Fibroblast of mammary gland (primary cell): ENCODE measurements around the gene GYPB.
"Not testable (repeated sequence)": the region's sequence is repeated elsewhere in the genome, so short reads cannot be mapped to it uniquely, and the experiment has no call there.

Experiments
- DNase-seq: peaks from one replicate; pipeline ENCODE4 v3.0.0-alpha.2; 2010; ENCODE audit warnings: low read depth
- H3K4me3 ChIP-seq: 2 replicates; pipeline ENCODE4 v1.5.1; 2011; ENCODE audit warnings: low read depth, mild to moderate bottlenecking, low read length, moderate library complexity; ENCODE audit not compliant: control insufficient read depth
- TF ChIP-seq, protein P1 (sequence below): conservative IDR thresholded peaks from 2 replicates; pipeline ENCODE4 v1.5.1; 2011; ENCODE audit warnings: low read depth, low read length, inconsistent platforms; ENCODE audit not compliant: control insufficient read depth, insufficient read depth

GYPB gene

DNA sequence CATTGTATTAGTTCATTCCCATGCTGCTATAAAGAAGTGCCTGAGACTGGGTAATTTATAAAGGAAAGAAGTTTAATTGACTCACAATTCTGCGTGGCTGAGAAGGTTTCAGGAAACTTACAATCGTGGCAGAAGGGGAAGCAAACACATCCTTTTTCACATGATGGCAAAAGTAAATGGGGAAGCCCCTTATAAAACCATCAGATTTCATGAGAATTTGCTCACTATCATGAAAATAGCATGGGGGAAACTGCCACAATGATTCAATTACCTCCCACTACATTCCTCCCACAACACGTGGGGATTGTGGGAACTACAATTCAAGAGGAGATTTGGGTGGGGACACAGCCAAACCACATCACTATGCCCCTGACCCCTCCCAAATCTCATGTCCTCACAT is 28.5 kb downstream of the GYPB start:
- not testable (repeated sequence) for H3K4me3 ChIP-seq, DNase-seq

DNA sequence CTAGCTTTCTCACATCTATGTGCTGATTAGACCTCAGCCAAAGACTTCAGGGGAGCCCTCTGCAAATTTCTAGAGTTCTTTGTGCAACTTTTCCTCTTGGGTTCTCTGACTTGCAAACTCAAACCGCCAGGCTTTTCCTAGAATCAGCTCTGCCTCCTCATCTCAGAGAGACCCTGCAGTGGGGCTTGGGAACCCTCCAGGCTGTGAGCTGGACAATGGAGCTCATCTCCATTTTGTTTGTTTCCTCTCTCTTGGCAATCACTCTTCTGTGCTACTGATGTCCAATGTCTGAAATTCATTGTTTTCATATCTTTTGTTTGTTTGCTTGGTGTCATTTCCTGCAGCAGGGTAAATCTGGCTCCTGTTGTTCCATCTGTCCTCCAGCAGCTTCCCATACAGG is 33.0 kb downstream of the GYPB start:
- no peak overlapping the region for H3K4me3 ChIP-seq
- TF ChIP-seq, protein P1, sequence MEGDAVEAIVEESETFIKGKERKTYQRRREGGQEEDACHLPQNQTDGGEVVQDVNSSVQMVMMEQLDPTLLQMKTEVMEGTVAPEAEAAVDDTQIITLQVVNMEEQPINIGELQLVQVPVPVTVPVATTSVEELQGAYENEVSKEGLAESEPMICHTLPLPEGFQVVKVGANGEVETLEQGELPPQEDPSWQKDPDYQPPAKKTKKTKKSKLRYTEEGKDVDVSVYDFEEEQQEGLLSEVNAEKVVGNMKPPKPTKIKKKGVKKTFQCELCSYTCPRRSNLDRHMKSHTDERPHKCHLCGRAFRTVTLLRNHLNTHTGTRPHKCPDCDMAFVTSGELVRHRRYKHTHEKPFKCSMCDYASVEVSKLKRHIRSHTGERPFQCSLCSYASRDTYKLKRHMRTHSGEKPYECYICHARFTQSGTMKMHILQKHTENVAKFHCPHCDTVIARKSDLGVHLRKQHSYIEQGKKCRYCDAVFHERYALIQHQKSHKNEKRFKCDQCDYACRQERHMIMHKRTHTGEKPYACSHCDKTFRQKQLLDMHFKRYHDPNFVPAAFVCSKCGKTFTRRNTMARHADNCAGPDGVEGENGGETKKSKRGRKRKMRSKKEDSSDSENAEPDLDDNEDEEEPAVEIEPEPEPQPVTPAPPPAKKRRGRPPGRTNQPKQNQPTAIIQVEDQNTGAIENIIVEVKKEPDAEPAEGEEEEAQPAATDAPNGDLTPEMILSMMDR: no peak
- no peak for DNase-seq

DNA sequence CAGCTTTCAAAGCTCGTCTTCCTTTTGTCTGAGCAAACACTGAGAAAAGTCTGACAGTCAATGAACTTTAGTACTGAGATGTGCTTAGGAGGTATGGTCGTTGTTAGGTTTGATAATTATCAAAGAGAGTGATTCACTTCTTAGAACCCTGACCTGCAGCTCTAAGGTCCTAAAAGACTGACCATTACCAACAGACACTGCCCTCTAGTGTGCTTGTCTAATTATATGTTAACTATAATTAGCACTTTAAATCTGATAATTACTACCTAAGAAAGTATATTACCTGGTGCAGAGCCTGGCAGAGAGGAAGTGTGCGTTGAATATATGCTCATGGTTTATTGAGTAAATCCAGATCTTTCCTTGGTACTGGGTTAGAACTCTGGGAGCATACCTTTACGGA is 38.4 kb downstream of the GYPB start:
- TF ChIP-seq, protein P1: peak; percentile 8
- H3K4me3 ChIP-seq: not testable (repeated sequence)
- peak; percentile 31 for DNase-seq

DNA sequence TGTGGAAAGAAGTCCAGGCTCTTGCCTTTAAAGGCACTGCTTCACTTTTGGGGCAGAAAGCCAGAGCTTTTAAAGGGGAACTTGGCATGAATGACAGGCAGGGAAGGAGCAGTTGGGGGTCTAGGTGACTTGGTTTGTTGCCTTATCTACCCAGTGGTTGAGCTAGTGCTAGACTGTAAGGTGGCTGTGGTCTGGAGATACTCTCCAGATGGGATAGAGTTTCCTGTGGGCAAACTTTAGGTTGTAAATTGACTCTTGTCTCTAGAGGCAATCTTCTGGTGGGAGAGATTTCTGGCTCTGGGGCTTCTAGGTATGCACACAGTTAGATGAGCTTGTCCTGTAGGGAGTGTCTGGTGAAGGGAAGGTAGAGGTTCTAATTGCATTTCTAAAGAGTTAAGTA is 43.7 kb downstream of the GYPB start:
- not testable (repeated sequence) for H3K4me3 ChIP-seq, DNase-seq

DNA sequence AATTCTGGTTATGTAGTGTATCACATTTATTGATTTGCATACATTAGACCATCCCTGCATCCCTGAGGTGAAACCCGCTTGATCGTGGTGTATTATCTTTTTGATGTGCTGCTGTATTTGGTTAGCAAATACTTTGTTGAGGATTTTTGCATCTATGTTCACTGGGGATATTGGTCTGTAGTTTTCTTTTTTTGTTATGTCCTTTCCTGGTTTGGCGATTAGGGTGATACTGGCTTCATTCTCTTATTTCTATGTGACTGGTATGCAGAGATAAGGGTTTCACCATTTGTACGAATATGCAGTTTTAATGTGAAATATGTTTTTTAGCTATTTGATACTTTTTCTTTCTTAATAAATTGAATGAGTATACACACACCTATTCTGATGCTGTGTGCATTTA is 45.2 kb downstream of the GYPB start:
- H3K4me3 ChIP-seq, DNase-seq: not testable (repeated sequence)

DNA sequence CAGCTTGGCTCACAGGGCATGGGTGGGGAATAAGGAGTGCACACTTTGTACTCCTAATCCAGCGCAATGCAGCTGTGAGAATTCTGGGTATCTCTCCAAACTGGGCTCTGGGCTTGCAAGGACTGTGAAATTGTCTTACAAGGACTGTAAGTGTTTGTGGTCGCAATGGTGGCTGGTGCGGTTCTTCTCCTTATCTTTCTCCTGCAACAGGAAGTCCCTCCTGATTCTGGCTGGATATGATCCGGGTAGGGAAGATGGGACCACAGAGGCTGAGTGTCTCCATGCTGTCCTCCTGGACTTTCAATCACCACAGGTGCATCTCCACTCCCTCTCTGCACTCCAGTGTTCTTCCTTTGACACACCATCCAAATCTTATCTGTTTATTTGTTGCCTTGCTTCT is 58.1 kb downstream of the GYPB start:
- no peak for DNase-seq
- TF ChIP-seq, protein P1: no peak
- H3K4me3 ChIP-seq: no peak overlapping the region

DNA sequence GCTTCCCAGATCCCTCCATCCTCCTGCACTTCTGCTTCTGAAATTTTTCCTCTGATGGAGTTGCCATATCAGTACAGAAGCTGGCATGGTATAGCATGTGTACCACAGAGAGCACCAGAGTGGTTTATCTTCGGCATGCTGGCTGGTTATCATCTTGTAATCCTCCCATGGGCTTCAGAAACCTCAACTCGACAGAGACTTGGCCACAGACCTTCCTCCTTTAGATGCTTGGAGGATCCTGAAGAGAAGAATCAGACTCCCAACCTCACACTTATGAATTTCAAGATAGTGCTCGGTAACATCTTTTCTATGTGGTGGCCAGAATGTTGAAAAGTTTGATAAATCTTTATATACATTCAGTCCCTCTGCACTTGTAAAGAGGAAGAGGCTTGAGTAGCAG is 63.9 kb downstream of the GYPB start:
- DNase-seq, H3K4me3 ChIP-seq: not testable (repeated sequence)

DNA sequence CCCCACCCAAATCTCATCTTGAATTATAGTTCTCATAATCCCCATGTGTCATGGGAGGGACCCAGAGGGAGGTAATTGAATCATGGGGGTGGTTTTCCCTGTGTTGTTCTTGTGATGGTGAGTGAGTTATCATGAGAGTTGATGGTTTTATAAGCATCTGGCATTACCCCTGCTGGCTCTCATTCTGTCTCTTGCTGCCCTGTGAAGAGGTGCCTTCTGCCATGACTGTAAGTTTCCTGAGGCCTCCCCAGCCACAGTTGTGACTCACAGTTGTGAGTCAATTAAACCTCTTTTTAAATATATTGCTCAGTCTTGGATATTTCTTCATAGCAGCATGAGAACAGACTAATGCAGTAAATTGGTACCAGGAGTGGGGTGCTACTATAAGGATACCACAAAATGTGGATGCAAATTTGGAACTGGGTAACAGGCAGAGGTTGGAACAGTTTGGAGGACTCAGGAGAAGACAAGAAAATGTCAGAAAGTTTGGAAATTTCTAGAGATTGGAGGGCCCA is 67.7 kb downstream of the GYPB start:
- DNase-seq: peak; percentile 3
- H3K4me3 ChIP-seq: not testable (repeated sequence)

DNA sequence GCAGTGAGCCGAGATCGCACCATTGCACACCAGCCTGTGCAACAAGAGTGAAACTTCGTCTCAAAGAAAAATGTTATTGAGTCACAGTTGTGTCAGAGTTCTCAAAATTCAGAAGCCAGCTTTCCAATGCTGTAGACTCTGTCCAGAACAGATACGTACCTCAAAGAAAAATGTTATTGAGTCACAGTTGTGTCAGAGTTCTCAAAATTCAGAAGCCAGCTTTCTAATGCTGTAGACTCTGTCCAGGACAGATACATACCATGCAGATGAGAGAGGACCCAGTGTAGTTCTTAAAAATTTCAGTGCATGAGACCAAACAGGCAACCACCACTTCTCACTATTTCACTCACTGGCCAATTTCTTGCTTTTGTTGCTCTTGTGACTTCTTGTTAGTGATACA is 68.2 kb downstream of the GYPB start:
- H3K4me3 ChIP-seq: not testable (repeated sequence)
- DNase-seq: peak; percentile 14

DNA sequence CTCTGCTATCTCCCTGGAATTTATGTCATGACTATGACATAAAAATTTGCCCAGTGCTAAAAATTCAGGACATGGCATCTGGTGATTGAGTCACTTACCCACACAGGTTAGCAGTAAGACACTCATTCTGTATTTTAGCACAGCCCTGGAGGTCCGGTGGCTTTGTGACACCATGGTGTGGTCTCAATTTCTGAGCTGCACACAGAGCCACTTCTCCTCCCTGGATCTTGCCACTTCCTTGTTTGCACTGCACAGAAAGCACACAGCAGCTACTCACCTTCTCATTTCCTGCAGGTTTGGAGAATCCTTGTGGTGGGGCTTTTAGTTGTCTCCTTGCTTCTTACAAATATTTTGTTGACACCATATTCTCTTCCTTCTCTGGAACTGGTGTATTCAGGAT is 69.0 kb downstream of the GYPB start:
- not testable (repeated sequence) for H3K4me3 ChIP-seq, DNase-seq

DNA sequence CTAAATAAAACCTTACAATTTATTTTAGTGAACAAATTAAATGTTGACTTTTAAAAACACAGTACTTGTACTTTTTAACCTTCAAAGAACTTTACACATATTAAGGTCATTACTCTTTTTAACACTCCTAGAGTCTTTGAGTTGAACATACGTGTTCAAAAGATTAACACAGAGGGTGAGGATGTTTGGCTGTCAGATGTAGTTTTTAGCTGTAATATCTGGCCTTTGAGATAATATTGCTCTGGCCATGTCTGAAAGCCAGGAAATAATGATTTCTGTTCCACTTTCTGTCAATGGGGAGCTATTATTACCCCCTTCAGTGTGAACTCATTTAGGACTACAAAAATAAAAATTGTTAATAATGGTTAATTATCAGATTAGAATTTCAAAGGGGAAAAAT is 71.7 kb downstream of the GYPB start:
- not testable (repeated sequence) for DNase-seq, H3K4me3 ChIP-seq
